HG03097 (cell line): ENCODE results near the gene NEGR1.

Experiments used
- ATAC-seq: cut with Tn5 transposase; IDR thresholded peaks from one replicate; pipeline ENCODE4 v1.9.1; 2021; ENCODE audit not compliant: unreplicated experiment, low FRiP score

NEGR1 gene

GRCh38 chr1:71733121-71733520 is 549.2 kb downstream of the NEGR1 start:
- ATAC-seq: no peak

GRCh38 chr1:71721532-71721931 is 560.8 kb downstream of the NEGR1 start:
- ATAC-seq: no peak

GRCh38 chr1:71719330-71719729 is 563.0 kb downstream of the NEGR1 start:
- ATAC-seq: no peak

GRCh38 chr1:71717186-71717585 is 565.2 kb downstream of the NEGR1 start:
- no peak for ATAC-seq

- ATAC-seq: no peak
Measured at GRCh38 chr1:71711456-71711855, 570.9 kb downstream of the NEGR1 start.

- no peak for ATAC-seq
Measured at GRCh38 chr1:71706029-71706671, 576.2 kb downstream of the NEGR1 start.

GRCh38 chr1:71698186-71698585 is 584.2 kb downstream of the NEGR1 start:
- no peak for ATAC-seq

- no peak for ATAC-seq
Measured at GRCh38 chr1:71695821-71696220, 586.5 kb downstream of the NEGR1 start.

- no peak for ATAC-seq
Measured at GRCh38 chr1:71695084-71695483, 587.3 kb downstream of the NEGR1 start.

- ATAC-seq: no peak
Measured at GRCh38 chr1:71693581-71693980, 588.8 kb downstream of the NEGR1 start.

- no peak for ATAC-seq
Measured at GRCh38 chr1:71689635-71690034, 592.7 kb downstream of the NEGR1 start.

- no peak for ATAC-seq
Measured at GRCh38 chr1:71687376-71687775, 595.0 kb downstream of the NEGR1 start.

- no peak for ATAC-seq
Measured at GRCh38 chr1:71676979-71677925, 605.1 kb downstream of the NEGR1 start.

- ATAC-seq: no peak
Measured at GRCh38 chr1:71668065-71668464, 614.3 kb downstream of the NEGR1 start.

- ATAC-seq: no peak
Measured at GRCh38 chr1:71667216-71667615, 615.1 kb downstream of the NEGR1 start.

GRCh38 chr1:71666609-71667008 is 615.7 kb downstream of the NEGR1 start:
- ATAC-seq: no peak

- no peak for ATAC-seq
Measured at GRCh38 chr1:71660411-71660810, 621.9 kb downstream of the NEGR1 start.

GRCh38 chr1:71657891-71658679 is 624.3 kb downstream of the NEGR1 start:
- no peak for ATAC-seq

- ATAC-seq: no peak
Measured at GRCh38 chr1:71656902-71657301, 625.4 kb downstream of the NEGR1 start.

- ATAC-seq: no peak
Measured at GRCh38 chr1:71655604-71656003, 626.7 kb downstream of the NEGR1 start.

- no peak for ATAC-seq
Measured at GRCh38 chr1:71653952-71654351, 628.4 kb downstream of the NEGR1 start.
